Progenitor cell of endocrine pancreas (in vitro differentiated cells): ENCODE measurements around the gene MASP1. TPM values are rescaled to one million over a fixed set of nuclear protein-coding genes. Genes with fewer than 3 reads are reported as not detected.

ENCODE experiments used
- DNase-seq: peaks from one replicate; pipeline ENCODE4 v3.0.0; 2021; ENCODE audit warnings: low spot score; ENCODE audit not compliant: unreplicated experiment
- H3K27ac Mint-ChIP-seq: 2 replicates; pipeline ENCODE4 v1.8.0; 2021; ENCODE audit warnings: mild to moderate bottlenecking, moderate library complexity, mixed read lengths
- H3K27me3 Mint-ChIP-seq: 2 replicates; pipeline ENCODE4 v1.8.0; 2021; ENCODE audit warnings: mixed read lengths
- H3K36me3 Mint-ChIP-seq: 2 replicates; pipeline ENCODE4 v1.8.0; 2022; ENCODE audit warnings: mixed read lengths; ENCODE audit not compliant: insufficient read depth
- H3K4me1 Mint-ChIP-seq: 2 replicates; pipeline ENCODE4 v1.8.0; 2021; ENCODE audit warnings: low read depth, mixed read lengths
- H3K4me3 Mint-ChIP-seq: 2 replicates; pipeline ENCODE4 v1.8.0; 2021; ENCODE audit warnings: low read depth, mild to moderate bottlenecking, moderate library complexity, mixed read lengths
- H3K9me3 Mint-ChIP-seq: 2 replicates; pipeline ENCODE4 v1.8.0; 2021; ENCODE audit warnings: low read depth, mixed read lengths
- total RNA-seq: library from RNA; stranded (reverse); gene quantifications from 2 replicates; pipeline ENCODE4 v1.2.1, GENCODE V29; 2021
- TF ChIP-seq, protein P1 (sequence below): fragments of 200-600 bp; sonication (generic); IDR thresholded peaks from one replicate; pipeline ENCODE4 v1.5.0; 2021; ENCODE audit warnings: antibody characterized with exemption, mild to moderate bottlenecking; ENCODE audit not compliant: unreplicated experiment

The MASP1 gene
- total RNA-seq, 1 donor from 2014 or later: 0.60 TPM

DNA sequence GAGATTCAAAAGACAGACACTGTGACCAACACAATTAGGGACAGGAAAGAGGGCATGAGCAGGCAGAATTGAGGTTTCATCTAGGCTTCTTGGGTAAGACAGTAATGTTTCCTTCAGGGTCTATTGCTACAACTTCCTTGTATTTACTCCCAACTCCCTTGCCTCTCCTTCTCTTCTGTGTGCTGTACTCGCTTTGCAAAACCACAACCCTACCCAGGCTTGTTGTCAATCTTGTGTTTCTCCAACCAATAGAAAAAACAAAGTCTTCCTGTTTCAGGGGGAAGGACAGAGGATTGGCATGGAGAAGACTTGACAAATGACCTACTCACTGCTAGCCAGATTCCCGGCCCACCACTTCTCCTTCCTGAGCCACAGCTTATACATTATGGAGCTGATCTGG lies 36.3 kb upstream of the MASP1 start:
- TF ChIP-seq, protein P1, sequence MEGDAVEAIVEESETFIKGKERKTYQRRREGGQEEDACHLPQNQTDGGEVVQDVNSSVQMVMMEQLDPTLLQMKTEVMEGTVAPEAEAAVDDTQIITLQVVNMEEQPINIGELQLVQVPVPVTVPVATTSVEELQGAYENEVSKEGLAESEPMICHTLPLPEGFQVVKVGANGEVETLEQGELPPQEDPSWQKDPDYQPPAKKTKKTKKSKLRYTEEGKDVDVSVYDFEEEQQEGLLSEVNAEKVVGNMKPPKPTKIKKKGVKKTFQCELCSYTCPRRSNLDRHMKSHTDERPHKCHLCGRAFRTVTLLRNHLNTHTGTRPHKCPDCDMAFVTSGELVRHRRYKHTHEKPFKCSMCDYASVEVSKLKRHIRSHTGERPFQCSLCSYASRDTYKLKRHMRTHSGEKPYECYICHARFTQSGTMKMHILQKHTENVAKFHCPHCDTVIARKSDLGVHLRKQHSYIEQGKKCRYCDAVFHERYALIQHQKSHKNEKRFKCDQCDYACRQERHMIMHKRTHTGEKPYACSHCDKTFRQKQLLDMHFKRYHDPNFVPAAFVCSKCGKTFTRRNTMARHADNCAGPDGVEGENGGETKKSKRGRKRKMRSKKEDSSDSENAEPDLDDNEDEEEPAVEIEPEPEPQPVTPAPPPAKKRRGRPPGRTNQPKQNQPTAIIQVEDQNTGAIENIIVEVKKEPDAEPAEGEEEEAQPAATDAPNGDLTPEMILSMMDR: no peak
- Mint-ChIP-seq H3K9me3 (no peaks in the 10 kb centered on the region), H3K4me3 (no peak overlapping the region), H3K4me1 (no peaks in the 10 kb centered on the region), H3K27ac (no peak overlapping the region), H3K36me3 (no peaks in the 10 kb centered on the region), H3K27me3 (peaks cover 6% of the 10 kb centered on the region)
- no peak for DNase-seq

DNA sequence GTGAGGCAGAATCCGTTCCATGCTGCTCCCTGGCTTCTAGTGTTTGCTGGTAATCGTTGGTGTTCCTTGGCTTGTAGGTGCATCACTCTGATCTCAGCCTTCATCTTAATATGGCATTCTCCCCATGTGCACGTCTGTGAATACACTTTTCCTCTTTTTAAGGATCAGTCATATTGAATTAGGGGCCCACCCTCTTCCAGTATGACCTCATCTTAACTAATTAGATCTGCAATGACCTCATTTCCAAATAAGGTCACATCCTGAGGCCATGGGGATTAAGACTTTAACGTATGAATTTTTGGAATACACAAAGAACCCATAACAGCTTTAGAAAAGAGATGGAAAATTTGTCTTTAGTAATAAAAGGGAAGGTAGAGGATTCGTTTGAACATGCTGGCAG lies 34.1 kb upstream of the MASP1 start:
- Mint-ChIP-seq H3K27me3 (no peaks in the 10 kb centered on the region), H3K4me1 (peaks cover 5% of the 10 kb centered on the region), H3K4me3 (no peak overlapping the region), H3K36me3 (no peaks in the 10 kb centered on the region), H3K27ac (no peak overlapping the region), H3K9me3 (no peaks in the 10 kb centered on the region)
- no peak for DNase-seq
- TF ChIP-seq, protein P1: no peak

DNA sequence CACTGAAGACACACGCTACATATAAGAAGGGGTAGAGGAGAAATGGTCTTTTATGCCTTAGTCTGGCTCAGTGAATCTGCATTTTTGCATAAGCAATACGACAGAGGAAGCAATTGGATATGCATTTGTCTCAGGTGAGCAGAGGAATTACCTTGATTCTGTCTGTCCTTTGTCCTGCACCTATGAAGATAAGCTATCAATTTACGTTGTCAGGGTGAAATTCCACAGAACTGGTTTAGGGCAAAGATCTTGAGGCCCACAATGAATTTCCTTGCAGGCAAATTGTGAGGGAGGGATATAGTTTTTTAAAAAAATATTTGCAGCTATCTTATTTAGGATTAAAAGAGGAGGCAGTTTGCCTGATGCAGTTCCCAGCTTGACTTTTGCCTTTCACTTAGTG lies 31.6 kb upstream of the MASP1 start:
- Mint-ChIP-seq H3K4me3 (no peak overlapping the region), H3K4me1 (peaks cover 9% of the 10 kb centered on the region), H3K36me3 (no peaks in the 10 kb centered on the region), H3K9me3 (no peaks in the 10 kb centered on the region), H3K27ac (peak overlapping the region; percentile 15), H3K27me3 (peaks cover 6% of the 10 kb centered on the region)
- no peak for DNase-seq
- TF ChIP-seq, protein P1: no peak

DNA sequence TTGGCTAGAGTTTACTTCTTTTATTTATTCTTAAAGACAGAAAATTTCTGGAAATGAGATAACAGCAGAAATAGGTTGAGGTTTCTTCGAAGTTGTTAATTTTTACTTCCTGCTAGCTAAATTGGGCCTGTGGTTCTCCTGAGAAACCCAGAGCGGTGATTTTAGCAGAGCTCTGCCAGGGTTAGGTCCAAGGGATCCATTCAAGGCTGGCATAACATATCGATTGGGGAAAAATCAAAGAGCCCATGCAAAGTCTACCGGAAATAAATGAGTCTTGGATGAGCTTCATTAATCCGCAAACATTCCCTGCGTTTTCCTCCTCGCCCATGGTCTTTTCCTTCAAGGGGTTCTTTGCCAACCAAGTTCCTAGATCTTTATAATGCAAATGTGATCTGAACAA lies 30.8 kb upstream of the MASP1 start:
- no peaks in the 10 kb centered on the region for H3K9me3 Mint-ChIP-seq
- TF ChIP-seq, protein P1: no peak
- no peak overlapping the region for H3K4me3 Mint-ChIP-seq

DNA sequence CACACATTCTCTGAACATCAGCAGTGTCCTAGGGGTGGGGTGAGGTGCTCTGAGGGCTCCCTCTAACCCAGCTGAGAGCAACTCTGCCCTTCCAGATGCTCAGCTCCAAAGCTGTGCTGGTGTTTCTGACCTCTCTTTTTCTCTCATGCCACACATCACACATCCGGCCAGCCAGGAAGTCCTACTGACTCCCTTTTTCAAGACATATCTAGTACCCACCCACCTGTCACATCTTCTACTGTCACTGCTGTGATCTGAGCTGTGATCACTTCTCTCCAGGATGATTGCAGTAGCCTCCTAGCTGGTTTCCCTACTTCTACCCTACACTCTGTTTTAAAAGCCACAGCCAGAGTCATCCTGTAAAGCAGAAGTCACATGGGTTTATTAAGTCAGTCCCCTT lies 30.2 kb upstream of the MASP1 start:
- peak overlapping the region; percentile 33 for H3K27ac Mint-ChIP-seq
- no peaks in the 10 kb centered on the region for H3K36me3 Mint-ChIP-seq
- TF ChIP-seq, protein P1: no peak
- peaks cover 15% of the 10 kb centered on the region for H3K27me3 Mint-ChIP-seq
- no peak for DNase-seq
- peaks cover 9% of the 10 kb centered on the region for H3K4me1 Mint-ChIP-seq
- no peaks in the 10 kb centered on the region for H3K9me3 Mint-ChIP-seq
- H3K4me3 Mint-ChIP-seq: no peak overlapping the region

More for the DNA sequence above, 30.8 kb upstream of the MASP1 start:
- H3K27me3 Mint-ChIP-seq: peaks cover 10% of the 10 kb centered on the region
- H3K4me1 Mint-ChIP-seq: peaks cover 9% of the 10 kb centered on the region
- no peak for DNase-seq
- no peaks in the 10 kb centered on the region for H3K36me3 Mint-ChIP-seq
- H3K27ac Mint-ChIP-seq: no peak overlapping the region
